NCI-H69 (cell line): ENCODE results near the gene PNKD.

ENCODE experiments used
- DNase-seq: peaks from one replicate; lab custom pipeline; 2025; lab: John Stamatoyannopoulos, UW

Gene PNKD, protein sequence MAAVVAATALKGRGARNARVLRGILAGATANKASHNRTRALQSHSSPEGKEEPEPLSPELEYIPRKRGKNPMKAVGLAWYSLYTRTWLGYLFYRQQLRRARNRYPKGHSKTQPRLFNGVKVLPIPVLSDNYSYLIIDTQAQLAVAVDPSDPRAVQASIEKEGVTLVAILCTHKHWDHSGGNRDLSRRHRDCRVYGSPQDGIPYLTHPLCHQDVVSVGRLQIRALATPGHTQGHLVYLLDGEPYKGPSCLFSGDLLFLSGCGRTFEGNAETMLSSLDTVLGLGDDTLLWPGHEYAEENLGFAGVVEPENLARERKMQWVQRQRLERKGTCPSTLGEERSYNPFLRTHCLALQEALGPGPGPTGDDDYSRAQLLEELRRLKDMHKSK

DNA sequence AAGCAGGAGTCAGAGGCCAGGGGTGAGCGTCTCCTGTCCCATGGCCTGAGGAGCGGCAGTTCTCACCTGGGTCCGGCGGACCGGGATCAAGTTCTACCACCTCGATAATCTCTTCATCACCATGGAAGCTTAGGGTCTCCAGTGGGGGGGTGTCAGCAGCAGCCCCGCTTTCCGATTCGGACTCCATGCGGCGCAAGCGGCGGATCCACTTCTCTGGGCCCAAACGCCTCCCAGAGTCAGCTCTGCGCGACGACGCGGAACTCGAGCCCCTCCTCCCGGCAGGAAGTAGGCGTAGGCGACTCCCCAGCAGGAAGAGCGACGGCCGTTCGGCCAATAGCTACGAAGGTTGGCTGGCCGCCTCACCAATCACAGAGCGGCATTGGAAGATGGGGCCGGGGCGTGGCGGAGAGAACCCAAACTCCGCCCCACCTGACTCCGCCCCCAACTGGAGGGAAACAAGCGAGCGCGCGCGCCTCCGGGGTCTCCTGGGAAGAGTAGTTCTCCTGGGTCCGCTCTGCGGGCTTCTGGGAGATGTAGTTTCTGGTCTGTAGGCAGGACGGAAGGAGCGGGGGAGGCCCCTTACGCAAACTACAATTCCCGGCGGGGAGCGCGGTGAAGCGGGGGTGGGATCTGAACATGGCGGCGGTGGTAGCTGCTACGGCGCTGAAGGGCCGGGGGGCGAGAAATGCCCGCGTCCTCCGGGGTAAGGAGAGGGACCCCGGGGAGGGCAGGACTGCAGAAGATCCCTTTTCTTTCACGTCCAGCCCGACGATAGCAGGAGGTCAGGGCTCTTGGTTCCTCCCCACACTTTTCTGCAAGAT is at the start of gene PNKD, which contains the start of gene AAMP:
Gene PNKD (plus strand): TSS at position 620 of the 821 bp plus-strand sequence. CDS start 17 bp downstream, at position 637.
Gene AAMP (minus strand): TSS at position 238 of the 821 bp plus-strand sequence. CDS start 51 bp downstream, at position 187.
- DNase-seq = peak; percentile 98

- DNase-seq = no peak
These were observed 49.3 kb upstream of the PNKD start for GRCh38 chr2:218221000-218221399.

- DNase-seq = peak; percentile 0
These were observed 47.3 kb upstream of the PNKD start for GRCh38 chr2:218223046-218223445.

- DNase-seq = no peak
These were observed 46.1 kb upstream of the PNKD start for GRCh38 chr2:218224186-218224585.

DNA sequence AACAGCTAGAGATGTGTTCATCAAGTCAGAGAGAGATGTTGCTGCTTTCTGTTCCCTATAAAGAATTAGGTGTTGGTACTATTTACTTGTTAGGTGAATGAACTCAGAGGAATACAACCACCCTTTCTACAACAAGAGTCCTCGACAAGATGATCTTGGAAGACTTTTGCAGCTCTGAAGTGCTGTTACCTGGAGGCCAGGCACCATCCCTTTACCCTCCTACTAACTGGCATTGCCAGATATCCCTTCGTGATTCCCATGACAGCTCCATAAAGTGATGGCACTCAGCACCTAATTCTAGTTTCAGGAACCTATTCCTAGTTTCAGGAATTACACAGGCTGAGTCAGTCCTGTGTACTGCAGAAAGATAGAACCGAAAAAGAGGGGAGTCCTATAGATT is 43.4 kb upstream of the PNKD start:
- DNase-seq = no peak

GRCh38 chr2:218228366-218229090 is 41.8 kb upstream of the PNKD start:
- peak; percentile 1 for DNase-seq

GRCh38 chr2:218229239-218229638 is 41.1 kb upstream of the PNKD start:
- no peak for DNase-seq

- no peak for DNase-seq
These were observed 40.5 kb upstream of the PNKD start for GRCh38 chr2:218229851-218230250.

- peak; percentile 1 for DNase-seq
These were observed 39.4 kb upstream of the PNKD start for GRCh38 chr2:218230882-218231281.

DNA sequence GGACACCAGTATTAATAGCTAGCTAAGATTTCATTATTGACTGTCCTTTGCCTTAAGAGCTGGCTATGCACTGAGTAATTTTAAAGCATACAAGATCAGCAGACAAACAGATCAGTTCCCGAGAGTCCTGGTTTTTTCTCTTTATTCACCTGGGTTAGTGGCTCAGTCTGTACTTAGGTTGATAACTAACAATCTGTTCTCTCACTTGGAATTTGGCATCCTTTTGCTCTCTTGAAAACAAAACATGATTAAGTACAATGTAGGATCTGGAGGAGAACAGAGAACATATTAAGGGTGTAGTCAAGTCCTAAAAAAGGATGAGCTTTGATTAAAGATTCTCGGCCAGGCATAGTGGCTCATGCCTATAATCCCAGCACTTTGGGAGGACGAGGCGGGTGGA is 36.8 kb upstream of the PNKD start:
- DNase-seq = no peak

DNA sequence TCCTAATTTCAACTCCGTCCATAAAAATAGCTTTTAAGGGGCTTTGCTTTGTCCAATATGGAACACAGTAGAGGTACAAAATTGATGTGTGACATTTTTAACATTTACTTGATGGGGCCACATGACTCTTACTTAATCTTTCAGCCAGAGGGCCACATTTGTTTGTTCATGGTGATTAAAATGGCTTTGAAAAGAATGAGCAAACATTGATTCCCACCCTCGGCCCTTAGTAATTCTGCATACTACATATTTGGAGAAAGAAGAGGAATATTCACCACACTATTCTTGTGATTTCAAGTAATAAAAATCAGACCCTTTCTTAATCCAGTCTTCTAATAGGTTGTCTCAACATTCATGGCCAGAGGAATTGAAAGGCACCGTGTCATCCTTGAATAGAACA is 35.8 kb upstream of the PNKD start:
- no peak for DNase-seq

GRCh38 chr2:218235017-218235416 is 35.3 kb upstream of the PNKD start:
- no peak for DNase-seq

- DNase-seq = no peak
These were observed 33.5 kb upstream of the PNKD start for GRCh38 chr2:218236829-218237228.

GRCh38 chr2:218238887-218239286 is 31.4 kb upstream of the PNKD start:
- DNase-seq = no peak

DNA sequence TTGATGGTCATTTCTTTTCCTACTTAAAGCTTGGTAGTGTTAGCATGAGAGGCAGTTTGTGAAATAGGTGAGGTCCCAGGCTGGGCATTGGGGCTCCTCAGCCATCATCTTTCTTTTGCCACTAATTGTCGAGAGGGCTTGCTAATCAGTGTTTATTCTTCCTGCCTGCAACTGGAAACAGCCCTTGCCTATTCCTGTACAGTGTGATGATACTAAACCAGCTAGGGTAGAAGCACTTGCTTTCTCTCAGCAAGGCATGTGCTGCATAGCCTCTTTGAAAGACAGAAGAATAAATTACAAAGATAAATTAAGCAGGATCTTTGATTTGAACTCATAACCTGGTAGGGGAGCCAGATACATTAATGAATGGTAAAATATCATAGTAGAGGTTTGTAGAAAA is 26.1 kb upstream of the PNKD start:
- no peak for DNase-seq

GRCh38 chr2:218244665-218245064 is 25.7 kb upstream of the PNKD start:
- no peak for DNase-seq

DNA sequence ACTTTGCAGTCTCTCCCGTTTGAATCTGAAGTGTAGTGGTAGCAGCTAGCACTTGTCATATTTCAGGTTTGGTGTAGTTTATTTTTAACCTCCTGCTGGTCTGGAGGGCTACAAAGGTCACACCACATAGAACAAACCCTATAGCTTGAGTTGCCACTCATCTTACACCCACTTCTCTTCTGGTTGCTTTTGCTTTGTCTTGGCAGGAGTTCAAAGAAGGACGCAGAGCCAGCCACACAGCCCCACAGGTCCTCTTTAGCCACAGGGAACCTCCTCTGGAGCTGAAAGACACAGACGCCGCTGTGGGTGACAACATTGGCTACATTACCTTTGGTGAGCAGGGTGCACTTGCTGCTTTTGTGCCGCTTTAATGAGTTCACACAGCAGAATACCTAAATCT is 25.1 kb upstream of the PNKD start:
- no peak for DNase-seq

DNA sequence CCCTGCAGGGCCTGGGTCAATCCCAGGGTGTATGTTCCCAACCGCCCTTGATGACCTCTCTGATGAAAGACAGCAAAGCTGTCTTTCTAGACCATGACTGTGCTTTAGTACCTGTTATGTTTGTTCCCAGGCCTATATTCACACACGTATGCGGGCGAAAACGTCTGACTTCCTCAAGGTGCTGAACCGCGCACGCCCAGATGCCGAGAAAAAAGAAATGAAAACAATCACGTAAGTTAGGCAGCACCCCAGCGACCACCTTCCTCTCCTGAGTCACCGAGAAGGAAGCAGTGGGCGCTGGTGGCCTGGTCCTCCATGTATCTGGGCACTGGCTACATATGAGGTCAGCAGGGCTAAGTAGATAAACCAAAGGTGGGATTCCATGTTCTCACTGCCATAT is 20.6 kb upstream of the PNKD start:
- no peak for DNase-seq

GRCh38 chr2:218252509-218253231 is 17.6 kb upstream of the PNKD start:
- no peak for DNase-seq

GRCh38 chr2:218253232-218253625 is 17.1 kb upstream of the PNKD start:
- DNase-seq = no peak

DNA sequence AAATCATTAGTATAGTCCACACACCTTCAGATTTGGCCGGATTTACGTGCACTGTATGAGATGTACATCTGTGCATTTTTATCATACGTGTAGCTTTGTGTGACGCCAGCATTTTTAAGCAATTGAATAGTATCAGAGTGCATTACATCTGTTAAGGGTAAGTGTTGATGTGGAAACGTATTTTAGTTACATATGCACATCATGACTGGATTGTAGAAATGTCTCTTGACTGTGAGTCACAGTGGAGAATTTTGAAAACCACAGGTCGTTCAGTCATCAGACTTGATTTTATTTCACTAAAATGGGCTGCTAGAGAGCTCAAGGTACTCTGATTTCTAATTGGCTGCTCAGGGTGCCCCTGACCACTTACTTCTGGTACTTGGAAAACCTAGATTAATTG is 14.9 kb upstream of the PNKD start:
- no peak for DNase-seq
